HG02642 (cell line): ENCODE results near the gene SALL4.
"Not testable (repeated sequence)": the region's sequence is repeated elsewhere in the genome, so short reads cannot be mapped to it uniquely, and the experiment has no call there.

Experiments used
- ATAC-seq: cut with Tn5 transposase; IDR thresholded peaks from one replicate; pipeline ENCODE4 v1.9.1; 2021; ENCODE audit warnings: mild to moderate bottlenecking; ENCODE audit not compliant: unreplicated experiment, poor library complexity

Gene SALL4

GRCh38 chr20:51802170-51802751 lies at the start of gene SALL4:
TSS of gene SALL4 (minus strand) at chr20:51802521. CDS start at chr20:51802408, 113 bp downstream.
- no peak for ATAC-seq

- ATAC-seq: no peak
These were observed 46.0 kb upstream of the SALL4 start for GRCh38 chr20:51848346-51848745.

GRCh38 chr20:51840865-51841264 lies 38.5 kb upstream of the SALL4 start:
- ATAC-seq: no peak

GRCh38 chr20:51837876-51838420 lies 35.6 kb upstream of the SALL4 start:
- ATAC-seq: no peak

- no peak for ATAC-seq
These were observed 35.1 kb upstream of the SALL4 start for GRCh38 chr20:51837436-51837835.

GRCh38 chr20:51833326-51833725 lies 31.0 kb upstream of the SALL4 start:
- ATAC-seq: no peak

GRCh38 chr20:51832276-51832675 lies 30.0 kb upstream of the SALL4 start:
- no peak for ATAC-seq

- no peak for ATAC-seq
These were observed 29.5 kb upstream of the SALL4 start for GRCh38 chr20:51831866-51832265.

GRCh38 chr20:51830538-51830937 lies 28.2 kb upstream of the SALL4 start:
- ATAC-seq: no peak

- no peak for ATAC-seq
These were observed 26.4 kb upstream of the SALL4 start for GRCh38 chr20:51828762-51829161.

GRCh38 chr20:51826372-51826771 lies 24.1 kb upstream of the SALL4 start:
- ATAC-seq: no peak

- ATAC-seq: no peak
These were observed 16.2 kb upstream of the SALL4 start for GRCh38 chr20:51818479-51819008.

- not testable (repeated sequence) for ATAC-seq
These were observed 14.5 kb upstream of the SALL4 start for GRCh38 chr20:51816856-51817255.

- no peak for ATAC-seq
These were observed 13.2 kb upstream of the SALL4 start for GRCh38 chr20:51815383-51816076.

GRCh38 chr20:51812861-51813260 lies 10.5 kb upstream of the SALL4 start:
- ATAC-seq: no peak

- ATAC-seq: no peak
These were observed 9.3 kb upstream of the SALL4 start for GRCh38 chr20:51811514-51812128.

GRCh38 chr20:51811042-51811355 lies 8.7 kb upstream of the SALL4 start:
- no peak for ATAC-seq

- ATAC-seq: no peak
These were observed 8.1 kb upstream of the SALL4 start for GRCh38 chr20:51810155-51811041.

- no peak for ATAC-seq
These were observed 5.5 kb upstream of the SALL4 start for GRCh38 chr20:51807720-51808250.

- ATAC-seq: no peak
These were observed 2.4 kb upstream of the SALL4 start for GRCh38 chr20:51804754-51805153.
